HCT116 (cell line): ENCODE measurements around the gene CAPN9. TPM values are rescaled to one million over a fixed set of nuclear protein-coding genes. Genes with fewer than 3 reads are reported as not detected.

Source experiments
- ATAC-seq: fragments of 200-7000 bp; cut with Tn5 transposase; 2 replicates; pipeline ENCODE4 v1.9.1; 2020; ENCODE audit warnings: mild to moderate bottlenecking, moderate library complexity
- BruUV-seq: library from RNA; stranded (reverse); fragments of 400-500 nt; replicated peaks from 2 replicates; lab custom pipeline; 2021; lab: Mats Ljungman, UMichigan
- CTCF ChIA-PET: fragments of 300-600 bp; sonication (Branson Sonifier 250); formaldehyde crosslinking; loops from one replicate; lab custom pipeline; 2021; ENCODE audit warnings: antibody characterized with exemption; lab: Charles Lee
- POLR2A ChIA-PET: fragments of 300-600, 350-600 bp; sonication (Branson Sonifier 250); formaldehyde crosslinking; loops from one replicate; lab custom pipeline; 2021; ENCODE audit warnings: antibody characterized with exemption; lab: Charles Lee
- RAD21 ChIA-PET, 2 experiments: fragments of 300-600 bp; sonication (Branson Sonifier 250); formaldehyde crosslinking; loops; one replicate each; lab custom pipeline; 2023; ENCODE audit warnings: low total read pairs in 2 of 2; ENCODE audit not compliant: uncharacterized antibody in 2 of 2, unreplicated experiment in 2 of 2, low non-redundant PET in 1 of 2; lab: Charles Lee
- DNase-seq: peaks from one replicate; pipeline ENCODE4 v3.0.0-alpha.2; 2010; ENCODE audit warnings: low read depth, low spot score
- H2AFZ ChIP-seq: fragments of 200-600 bp; shearing (Covaris generic), sonication (generic); 2 replicates; pipeline ENCODE4 v1.6.1; 2017; ENCODE audit warnings: low read depth, mixed run types, mixed read lengths, antibody characterized with exemption, low read length; ENCODE audit not compliant: poor library complexity, severe bottlenecking
- H3K27ac ChIP-seq: 2 replicates; pipeline ENCODE4 v1.5.1; 2012; ENCODE audit warnings: low read depth, low read length
- H3K27me3 ChIP-seq: fragments of 200-600 bp; sonication (generic); 2 replicates; pipeline ENCODE4 v1.6.1; 2016; ENCODE audit warnings: mixed run types, low read length, mixed read lengths; ENCODE audit not compliant: insufficient read depth
- H3K36me3 ChIP-seq, 2 experiments: fragments of 200-500 bp in 1 of 2; fragments of 200-600 bp in 1 of 2; sonication (Bioruptor generic) in 1 of 2; sonication (generic) in 1 of 2; 2 replicates each; pipeline versions ENCODE4 v1.5.1 to v1.6.1; 2014 to 2016; ENCODE audit warnings: low read length in 2 of 2, inconsistent platforms in 1 of 2, mixed read lengths in 1 of 2, mixed run types in 1 of 2; ENCODE audit not compliant: insufficient read depth in 2 of 2, control insufficient read depth in 1 of 2
- H3K4me1 ChIP-seq, 2 experiments: fragments of 200-600 bp in 1 of 2; sonication (generic) in 1 of 2; 2 replicates each; pipeline versions ENCODE4 v1.5.1 to v1.6.1; 2012 to 2017; ENCODE audit warnings: low read length in 2 of 2, inconsistent platforms in 1 of 2, mild to moderate bottlenecking in 1 of 2, mixed read lengths in 1 of 2, mixed run types in 1 of 2, moderate library complexity in 1 of 2; ENCODE audit not compliant: insufficient read depth in 2 of 2, control insufficient read depth in 1 of 2
- H3K4me2 ChIP-seq: fragments of 200-600 bp; sonication (generic); 2 replicates; pipeline ENCODE4 v1.6.1; 2017; ENCODE audit warnings: mixed run types, low read length, mixed read lengths
- H3K4me3 ChIP-seq, 2 experiments: fragments of 200-600 bp in 1 of 2; sonication (generic) in 1 of 2; replicated peaks in 1 of 2; 2 replicates each; pipeline ENCODE4 v1.5.1; 2011 to 2016; ENCODE audit warnings: low read length in 2 of 2, control low read depth in 1 of 2, low read depth in 1 of 2, mild to moderate bottlenecking in 1 of 2, mixed read lengths in 1 of 2, mixed run types in 1 of 2
- H3K79me2 ChIP-seq: fragments of 200-600 bp; sonication (generic); 2 replicates; pipeline ENCODE4 v1.6.1; 2017; ENCODE audit warnings: mild to moderate bottlenecking, mixed run types, low read length, moderate library complexity, mixed read lengths; ENCODE audit not compliant: insufficient read depth
- H3K9ac ChIP-seq: fragments of 200-600 bp; sonication (generic); 2 replicates; pipeline ENCODE4 v1.6.1; 2016; ENCODE audit warnings: low read length, mixed read lengths
- H3K9me2 ChIP-seq: fragments of 200-600 bp; sonication (generic), shearing (Covaris generic); 2 replicates; pipeline ENCODE4 v1.6.1; 2017; ENCODE audit warnings: mixed run types, mild to moderate bottlenecking, moderate library complexity; ENCODE audit not compliant: insufficient read depth
- H3K9me3 ChIP-seq, 2 experiments: fragments of 200-500 bp in 1 of 2; fragments of 200-600 bp in 1 of 2; sonication (Bioruptor generic) in 1 of 2; sonication (generic) in 1 of 2; 2 replicates each; pipeline ENCODE4 v1.6.1; 2014 to 2017; ENCODE audit warnings: low read length in 2 of 2, mixed read lengths in 2 of 2, inconsistent platforms in 1 of 2, low read depth in 1 of 2, mild to moderate bottlenecking in 1 of 2, mixed run types in 1 of 2, moderate library complexity in 1 of 2; ENCODE audit not compliant: control insufficient read depth in 1 of 2, insufficient read depth in 1 of 2
- H4K20me1 ChIP-seq: fragments of 200-600 bp; sonication (generic), shearing (Covaris generic); 2 replicates; pipeline ENCODE4 v1.6.1; 2017; ENCODE audit warnings: mixed run types, mild to moderate bottlenecking, moderate library complexity; ENCODE audit not compliant: insufficient read depth
- CBX3 ChIP-seq: IDR thresholded peaks from 2 replicates; pipeline ENCODE4 v1.6.1; 2012; ENCODE audit warnings: low read depth
- CEBPB ChIP-seq: IDR thresholded peaks from 2 replicates; pipeline ENCODE4 v1.6.1; 2012; ENCODE audit warnings: low read depth
- EGR1 ChIP-seq: IDR thresholded peaks from 2 replicates; pipeline ENCODE4 v1.6.1; 2012; ENCODE audit warnings: low read depth
- EZH2 ChIP-seq: fragments of 200-600 bp; sonication (generic); IDR thresholded peaks from 2 replicates; pipeline ENCODE4 v1.6.1; 2017; ENCODE audit warnings: antibody characterized with exemption, mixed run types
- FOSL1 ChIP-seq: IDR thresholded peaks from 2 replicates; pipeline ENCODE4 v1.6.1; 2012; ENCODE audit warnings: low read depth
- POLR2AphosphoS5 ChIP-seq: IDR thresholded peaks from 2 replicates; pipeline ENCODE4 v1.6.1; 2011; ENCODE audit warnings: mild to moderate bottlenecking, low read depth, low read length, moderate library complexity
- SIN3A ChIP-seq: IDR thresholded peaks from 2 replicates; pipeline ENCODE4 v1.6.1; 2012; ENCODE audit warnings: low read depth
- YY1 ChIP-seq: IDR thresholded peaks from 2 replicates; pipeline ENCODE4 v1.6.1; 2011; ENCODE audit warnings: low read length, low read depth, moderate library complexity, mild to moderate bottlenecking; ENCODE audit not compliant: insufficient replicate concordance; ENCODE audit errors: extremely low read depth
- ZNF274 ChIP-seq: fragments of 200-500 bp; sonication (Bioruptor generic); IDR thresholded peaks from 2 replicates; pipeline ENCODE4 v1.6.1; 2014; ENCODE audit warnings: mild to moderate bottlenecking, low read depth, low read length, inconsistent platforms
- intact Hi-C: fragments of 100-400 bp; cut with micrococcal nuclease; formaldehyde crosslinking; loops from 2 replicates; pipeline ENCODE4 v1.10.0; 2022
- total RNA-seq: library from RNA; stranded (reverse); gene quantifications from one replicate; pipeline ENCODE4 v1.2.1, GENCODE V29; 2021; ENCODE audit not compliant: unreplicated experiment
- TF ChIP-seq, protein P1 (sequence below): IDR thresholded peaks from 2 replicates; pipeline ENCODE4 v1.6.1; 2012; ENCODE audit warnings: low read depth
- TF ChIP-seq, protein P2 (sequence below), 3 experiments: fragments of 200-600 bp in 1 of 3; sonication (generic) in 1 of 3; IDR thresholded peaks in 2 of 3; conservative IDR thresholded peaks in 1 of 3; 2 replicates each; pipeline ENCODE4 v1.5.1; 2012 to 2017; ENCODE audit warnings: low read depth in 2 of 3, low read length in 2 of 3, antibody characterized with exemption in 1 of 3, borderline replicate concordance in 1 of 3, control low read depth in 1 of 3, mild to moderate bottlenecking in 1 of 3, mixed read lengths in 1 of 3, mixed run types in 1 of 3, moderate library complexity in 1 of 3; ENCODE audit not compliant: insufficient read depth in 1 of 3
- TF ChIP-seq, protein P3 (sequence below): IDR thresholded peaks from 2 replicates; pipeline ENCODE4 v1.6.1; 2012

CAPN9 gene
- total RNA-seq, 1 experiment from 2014 or later, result not detected

DNA sequence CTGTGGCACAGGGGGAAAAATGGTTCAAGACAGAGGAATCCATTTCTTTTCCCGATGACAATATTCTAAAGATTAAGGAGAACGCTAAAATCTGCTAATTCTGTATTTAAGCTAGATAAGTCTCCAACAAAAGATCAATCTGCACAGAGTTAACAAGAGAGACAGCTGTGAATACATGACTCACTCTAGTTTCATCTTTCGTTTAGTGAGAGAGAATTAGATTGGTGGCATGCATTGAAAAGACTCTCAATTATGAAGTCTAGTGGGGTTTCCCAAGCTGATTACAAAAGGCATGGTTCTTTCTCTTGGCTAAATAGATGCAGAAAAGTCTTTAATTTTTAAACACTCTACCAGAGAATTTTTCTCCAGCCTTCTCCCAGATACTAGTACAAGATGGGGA lies 34.4 kb downstream of the CAPN9 start:
- POLR2A ChIA-PET, result no interaction called here
- RAD21 ChIA-PET, result no interaction called here
- intact Hi-C loops, result no loop called here
- no peak for TF ChIP-seq YY1
- TF ChIP-seq ZNF274, result no peak
- TF ChIP-seq POLR2AphosphoS5, result no peak
- TF ChIP-seq SIN3A, result no peak
- no peak for TF ChIP-seq FOSL1
- TF ChIP-seq, protein P1, sequence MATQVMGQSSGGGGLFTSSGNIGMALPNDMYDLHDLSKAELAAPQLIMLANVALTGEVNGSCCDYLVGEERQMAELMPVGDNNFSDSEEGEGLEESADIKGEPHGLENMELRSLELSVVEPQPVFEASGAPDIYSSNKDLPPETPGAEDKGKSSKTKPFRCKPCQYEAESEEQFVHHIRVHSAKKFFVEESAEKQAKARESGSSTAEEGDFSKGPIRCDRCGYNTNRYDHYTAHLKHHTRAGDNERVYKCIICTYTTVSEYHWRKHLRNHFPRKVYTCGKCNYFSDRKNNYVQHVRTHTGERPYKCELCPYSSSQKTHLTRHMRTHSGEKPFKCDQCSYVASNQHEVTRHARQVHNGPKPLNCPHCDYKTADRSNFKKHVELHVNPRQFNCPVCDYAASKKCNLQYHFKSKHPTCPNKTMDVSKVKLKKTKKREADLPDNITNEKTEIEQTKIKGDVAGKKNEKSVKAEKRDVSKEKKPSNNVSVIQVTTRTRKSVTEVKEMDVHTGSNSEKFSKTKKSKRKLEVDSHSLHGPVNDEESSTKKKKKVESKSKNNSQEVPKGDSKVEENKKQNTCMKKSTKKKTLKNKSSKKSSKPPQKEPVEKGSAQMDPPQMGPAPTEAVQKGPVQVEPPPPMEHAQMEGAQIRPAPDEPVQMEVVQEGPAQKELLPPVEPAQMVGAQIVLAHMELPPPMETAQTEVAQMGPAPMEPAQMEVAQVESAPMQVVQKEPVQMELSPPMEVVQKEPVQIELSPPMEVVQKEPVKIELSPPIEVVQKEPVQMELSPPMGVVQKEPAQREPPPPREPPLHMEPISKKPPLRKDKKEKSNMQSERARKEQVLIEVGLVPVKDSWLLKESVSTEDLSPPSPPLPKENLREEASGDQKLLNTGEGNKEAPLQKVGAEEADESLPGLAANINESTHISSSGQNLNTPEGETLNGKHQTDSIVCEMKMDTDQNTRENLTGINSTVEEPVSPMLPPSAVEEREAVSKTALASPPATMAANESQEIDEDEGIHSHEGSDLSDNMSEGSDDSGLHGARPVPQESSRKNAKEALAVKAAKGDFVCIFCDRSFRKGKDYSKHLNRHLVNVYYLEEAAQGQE, result no peak
- TF ChIP-seq, protein P2, sequence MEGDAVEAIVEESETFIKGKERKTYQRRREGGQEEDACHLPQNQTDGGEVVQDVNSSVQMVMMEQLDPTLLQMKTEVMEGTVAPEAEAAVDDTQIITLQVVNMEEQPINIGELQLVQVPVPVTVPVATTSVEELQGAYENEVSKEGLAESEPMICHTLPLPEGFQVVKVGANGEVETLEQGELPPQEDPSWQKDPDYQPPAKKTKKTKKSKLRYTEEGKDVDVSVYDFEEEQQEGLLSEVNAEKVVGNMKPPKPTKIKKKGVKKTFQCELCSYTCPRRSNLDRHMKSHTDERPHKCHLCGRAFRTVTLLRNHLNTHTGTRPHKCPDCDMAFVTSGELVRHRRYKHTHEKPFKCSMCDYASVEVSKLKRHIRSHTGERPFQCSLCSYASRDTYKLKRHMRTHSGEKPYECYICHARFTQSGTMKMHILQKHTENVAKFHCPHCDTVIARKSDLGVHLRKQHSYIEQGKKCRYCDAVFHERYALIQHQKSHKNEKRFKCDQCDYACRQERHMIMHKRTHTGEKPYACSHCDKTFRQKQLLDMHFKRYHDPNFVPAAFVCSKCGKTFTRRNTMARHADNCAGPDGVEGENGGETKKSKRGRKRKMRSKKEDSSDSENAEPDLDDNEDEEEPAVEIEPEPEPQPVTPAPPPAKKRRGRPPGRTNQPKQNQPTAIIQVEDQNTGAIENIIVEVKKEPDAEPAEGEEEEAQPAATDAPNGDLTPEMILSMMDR (IDR thresholded peaks at IDR 0.05 in 2 of 3, conservative IDR thresholded peaks at IDR 0.05 in 1 of 3; ENCODE audit: borderline replicate concordance in 1 of 3, insufficient read depth in 1 of 3, low read depth in 2 of 3, low read length in 2 of 3), result no peak
- TF ChIP-seq, protein P3, sequence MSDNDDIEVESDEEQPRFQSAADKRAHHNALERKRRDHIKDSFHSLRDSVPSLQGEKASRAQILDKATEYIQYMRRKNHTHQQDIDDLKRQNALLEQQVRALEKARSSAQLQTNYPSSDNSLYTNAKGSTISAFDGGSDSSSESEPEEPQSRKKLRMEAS, result no peak
- no peak for TF ChIP-seq EZH2
- TF ChIP-seq CBX3, result no peak
- TF ChIP-seq CEBPB, result no peak
- no peak for TF ChIP-seq EGR1
- Histone ChIP-seq H2AFZ (no peak overlapping the region), H4K20me1 (no peaks in the 10 kb centered on the region), H3K27me3 (peaks cover 14% of the 10 kb centered on the region; the same call in 1 of the 2 replicates), H3K36me3 (no peaks in the 10 kb centered on the region), H3K9me2 (no peaks in the 10 kb centered on the region), H3K79me2 (no peaks in the 10 kb centered on the region), H3K27ac (no peak overlapping the region), H3K4me2 (no peak overlapping the region), H3K4me1 (peaks cover 0 to 5% of the 10 kb centered on the region in 2 experiments; a peak in 1 of 4 replicates), H3K4me3 (no peak overlapping the region), H3K9me3 (no peaks in the 10 kb centered on the region), H3K9ac (no peak overlapping the region)
- no TSS peak for BruUV-seq
- CTCF ChIA-PET, result no interaction called here
- ATAC-seq, result no peak
- DNase-seq, result no peak
